ENCODE data around the gene ROM1. TPM values are rescaled to one million over a fixed set of nuclear protein-coding genes. Genes with fewer than 3 reads are reported as not detected.
"Not testable (repeated sequence)": the region's sequence is repeated elsewhere in the genome, so short reads cannot be mapped to it uniquely, and the experiment has no call there.

The ROM1 gene
- total RNA-seq, 2 experiments from 2014 or later, result 1.5 to 1.9 TPM

GRCh38 chr11:62648185-62648966, 35.3 kb downstream of the ROM1 start:
- CTCF ChIA-PET, result interaction anchor here (0.5 to 1.2 kb wide), 4 partner anchors 16 to 131 kb away, joined by 3 to 4 read pairs (median 4); partner anchors contain the start of gene TUT1
- ATAC-seq (no peak), DNase-seq (no peak)
- Mint-ChIP-seq H3K4me3 (no peak overlapping the region), H3K9me3 (ENCODE audit: low read depth) (no peaks in the 10 kb centered on the region), H3K27ac (no peak overlapping the region), H3K4me1 (peaks cover 31% of the 10 kb centered on the region), H3K36me3 (ENCODE audit: low read depth) (peaks cover 26% of the 10 kb centered on the region), H3K27me3 (no peaks in the 10 kb centered on the region)
- intact Hi-C loops (cut with DNase I, micrococcal nuclease), result no loop called here
- POLR2A ChIA-PET, result interaction anchor here (4.1 kb wide), 1 partner anchor 16 kb away, joined by 21 read pairs; the partner anchor contains the start of genes C11orf98 and CSKMT

DNA sequence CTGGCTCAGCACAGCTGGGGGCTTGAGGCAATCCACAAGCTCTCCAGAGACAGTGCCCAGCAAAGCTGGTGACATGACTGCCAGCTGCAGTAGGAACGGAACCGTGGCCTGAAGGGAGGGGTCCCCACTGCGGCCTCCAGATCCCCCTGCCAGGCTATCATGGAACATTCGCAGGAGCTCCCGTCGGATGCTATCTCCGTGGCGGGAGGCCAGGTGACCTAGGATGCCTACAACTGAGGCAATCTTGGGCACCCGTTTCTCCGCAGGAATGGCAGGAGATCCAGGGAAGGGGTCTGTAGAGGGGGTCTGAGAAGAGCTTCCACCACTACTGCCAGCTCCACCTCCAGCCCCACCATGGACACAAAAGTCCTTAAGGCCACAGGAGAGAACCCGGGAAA, 35.9 kb downstream of the ROM1 start:
- intact Hi-C loops (cut with DNase I, micrococcal nuclease), result no loop called here
- POLR2A ChIA-PET, result interaction anchor here (1.4 to 4.1 kb wide), 2 partner anchors 16 to 78 kb away, joined by 4 to 21 read pairs; partner anchors contain the start of genes C11orf98, CSKMT and HNRNPUL2

GRCh38 chr11:62649486-62649885, 36.4 kb downstream of the ROM1 start:
- POLR2A ChIA-PET, result interaction anchor here (0.6 to 4.1 kb wide), 4 partner anchors 15 to 78 kb away, joined by 3 to 21 read pairs (median 4); partner anchors contain the start of genes C11orf98, CSKMT and HNRNPUL2
- Mint-ChIP-seq H3K9me3 (ENCODE audit: low read depth) (no peaks in the 10 kb centered on the region), H3K4me1 (peaks cover 35% of the 10 kb centered on the region), H3K27ac (no peak overlapping the region), H3K27me3 (no peaks in the 10 kb centered on the region), H3K4me3 (no peak overlapping the region), H3K36me3 (ENCODE audit: low read depth) (peaks cover 20% of the 10 kb centered on the region)
- DNase-seq, result no peak
- intact Hi-C loops (cut with DNase I, micrococcal nuclease), result no loop called here
- ATAC-seq, result no peak
- CTCF ChIA-PET, result interaction anchor here (0.7 to 1.2 kb wide), 3 partner anchors 15 to 112 kb away, joined by 3 to 4 read pairs (median 3); partner anchors contain the start of genes POLR2G and TUT1

More for the DNA sequence above, 35.9 kb downstream of the ROM1 start:
- Mint-ChIP-seq H3K27me3 (no peaks in the 10 kb centered on the region), H3K36me3 (ENCODE audit: low read depth) (peaks cover 24% of the 10 kb centered on the region), H3K4me1 (peaks cover 34% of the 10 kb centered on the region), H3K9me3 (ENCODE audit: low read depth) (no peaks in the 10 kb centered on the region), H3K4me3 (no peak overlapping the region), H3K27ac (no peak overlapping the region)
- DNase-seq (no peak), ATAC-seq (no peak)
- CTCF ChIA-PET, result interaction anchor here (0.5 to 1.2 kb wide), 3 partner anchors 15 to 131 kb away, joined by 3 to 4 read pairs (median 4); partner anchors contain the start of gene TUT1

DNA sequence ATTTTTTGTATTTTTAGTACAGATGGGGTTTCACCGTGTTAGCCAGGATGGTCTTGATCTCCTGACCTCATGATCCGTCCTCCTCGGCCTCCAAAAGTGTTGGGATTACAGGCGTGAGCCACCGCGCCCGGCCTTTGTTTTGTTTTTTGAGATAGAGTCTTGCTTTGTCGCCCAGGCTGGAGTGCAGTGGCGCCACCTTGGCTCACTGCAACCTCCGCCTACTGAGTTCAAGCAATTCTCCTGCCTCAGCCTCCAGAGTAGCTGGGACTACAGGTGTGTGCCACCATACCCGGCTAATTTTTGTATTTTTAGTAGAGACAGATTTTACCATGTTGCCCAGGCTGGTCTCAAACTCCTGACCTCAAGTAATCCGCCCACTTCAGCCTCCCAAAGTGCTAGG, 37.2 kb downstream of the ROM1 start:
- Mint-ChIP-seq H3K36me3 (ENCODE audit: low read depth) (peaks cover 15% of the 10 kb centered on the region), H3K27ac (peak overlapping the region; percentile 25), H3K4me1 (peaks cover 30% of the 10 kb centered on the region)
- ATAC-seq; intact Hi-C loops (cut with DNase I, micrococcal nuclease); H3K27me3 Mint-ChIP-seq; H3K4me3 Mint-ChIP-seq; H3K9me3 Mint-ChIP-seq (ENCODE audit: low read depth); DNase-seq: not testable (repeated sequence)
- POLR2A ChIA-PET, result interaction anchor here (1.4 to 1.6 kb wide), 2 partner anchors 18 to 77 kb away, joined by 4 read pairs; partner anchors contain the start of gene HNRNPUL2
- CTCF ChIA-PET, result interaction anchor here (0.7 to 1.5 kb wide), 3 partner anchors 15 to 111 kb away, joined by 3 to 5 read pairs (median 4); partner anchors contain the start of genes B3GAT3, C11orf98, CSKMT and POLR2G

GRCh38 chr11:62652161-62653006, 39.3 kb downstream of the ROM1 start:
- no peak for ATAC-seq
- DNase-seq, result no peak
- no peaks in the 10 kb centered on the region for H3K27me3 Mint-ChIP-seq
- CTCF ChIA-PET, result interaction anchor here (0.6 to 4.0 kb wide), 5 partner anchors 12 to 61 kb away, joined by 3 to 21 read pairs (median 4); partner anchors contain the start of genes C11orf98, CSKMT, TUT1 and UQCC3
- intact Hi-C loops (cut with DNase I, micrococcal nuclease), result loop anchor here (1.0 to 2.0 kb wide), 9 partner anchors 13 to 102 kb away; partner anchors contain the start of genes C11orf98 (in 2 of the 2), CSKMT (in 2 of the 2), TUT1 (in 2 of the 2) and HNRNPUL2 (in 1 of the 2)
- POLR2A ChIA-PET, result interaction anchor here (0.6 to 2.0 kb wide), 11 partner anchors 13 to 189 kb away, joined by 3 to 27 read pairs (median 7); partner anchors contain the start of genes B3GAT3, C11orf98, CSKMT and HNRNPUL2
- peaks cover 23% of the 10 kb centered on the region for H3K4me1 Mint-ChIP-seq
- H3K27ac Mint-ChIP-seq, result peak overlapping the region; percentile 91
- H3K9me3 Mint-ChIP-seq (ENCODE audit: low read depth), result no peaks in the 10 kb centered on the region
- H3K36me3 Mint-ChIP-seq (ENCODE audit: low read depth), result peaks cover 12% of the 10 kb centered on the region
- H3K4me3 Mint-ChIP-seq, result peak overlapping the region; percentile 88

DNA sequence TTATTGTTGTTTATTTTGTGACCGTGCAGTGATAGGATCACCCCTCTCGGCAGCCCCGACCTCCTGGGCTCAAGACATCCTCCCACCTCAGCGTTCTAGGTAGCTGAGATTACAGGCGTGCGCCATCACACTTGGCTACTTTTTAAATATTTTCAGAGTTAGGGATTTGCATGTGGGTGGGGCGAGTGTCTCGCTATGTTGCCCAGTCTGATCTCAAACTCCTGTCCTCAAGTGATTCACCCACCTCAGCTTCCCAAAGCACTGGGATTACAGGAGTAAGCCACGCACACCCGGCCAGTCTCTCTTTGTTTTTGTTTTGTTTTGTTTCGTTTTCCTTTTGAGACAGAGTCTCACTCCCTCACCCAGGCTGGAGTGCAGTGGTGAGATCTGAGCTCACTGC, 41.2 kb downstream of the ROM1 start:
- Mint-ChIP-seq H3K36me3 (ENCODE audit: low read depth) (peaks cover 8% of the 10 kb centered on the region), H3K27me3 (no peaks in the 10 kb centered on the region), H3K4me3 (peak overlapping the region; percentile 44), H3K4me1 (peaks cover 21% of the 10 kb centered on the region), H3K9me3 (ENCODE audit: low read depth) (no peaks in the 10 kb centered on the region), H3K27ac (peak overlapping the region; percentile 11)
- DNase-seq, result no peak
- ATAC-seq, result no peak
- CTCF ChIA-PET, result interaction anchor here (0.7 to 4.0 kb wide), 4 partner anchors 11 to 133 kb away, joined by 3 to 21 read pairs (median 4); partner anchors contain the start of genes C11orf98, CSKMT and TMEM179B
- POLR2A ChIA-PET, result interaction anchor here (0.7 to 3.0 kb wide), 2 partner anchors 10 to 11 kb away, joined by 3 to 28 read pairs; partner anchors contain the start of genes C11orf98 and CSKMT
- intact Hi-C loops (cut with DNase I, micrococcal nuclease), result no loop called here

- ATAC-seq, result no peak
- no peak for DNase-seq
- Mint-ChIP-seq H3K27ac (no peak overlapping the region), H3K4me1 (peaks cover 12% of the 10 kb centered on the region), H3K9me3 (ENCODE audit: low read depth) (no peaks in the 10 kb centered on the region), H3K27me3 (no peaks in the 10 kb centered on the region), H3K4me3 (no peak overlapping the region), H3K36me3 (ENCODE audit: low read depth) (peaks cover 6% of the 10 kb centered on the region)
- CTCF ChIA-PET, result interaction anchor here (0.7 to 1.5 kb wide), 6 partner anchors 10 to 131 kb away, joined by 3 read pairs; partner anchors contain the start of genes LRRN4CL and TMEM179B
- intact Hi-C loops (cut with DNase I, micrococcal nuclease), result no loop called here
- POLR2A ChIA-PET, result interaction anchor here (0.7 to 3.0 kb wide), 4 partner anchors 8 to 175 kb away, joined by 3 to 28 read pairs (median 4); partner anchors contain the start of genes C11orf98, CSKMT and TUT1
These were observed 43.9 kb downstream of the ROM1 start for GRCh38 chr11:62656796-62657429.

- intact Hi-C loops (cut with DNase I, micrococcal nuclease), result loop anchor here (1.0 to 2.0 kb wide), 13 partner anchors 11 to 191 kb away; partner anchors contain the start of genes EML3 (in 2 of the 2), GANAB (in 2 of the 2), INTS5 (in 2 of the 2) and TUT1 (in 2 of the 2)
These were observed 51.5 kb downstream of the ROM1 start for GRCh38 chr11:62664405-62665074.

More at GRCh38 chr11:62664405-62665074, 51.5 kb downstream of the ROM1 start:
- ChIA-PET POLR2A (interaction anchor here (0.5 to 2.8 kb wide), 35 partner anchors 9 to 699 kb away, joined by 3 to 38 read pairs (median 7); partner anchors contain the start of genes B3GAT3, BSCL2, EEF1G and GANAB), CTCF (interaction anchor here (0.6 to 2.7 kb wide), 17 partner anchors 9 to 363 kb away, joined by 3 to 21 read pairs (median 4); partner anchors contain the start of genes BSCL2, GNG3, INTS5 and MTA2)
- Mint-ChIP-seq H3K27me3 (no peaks in the 10 kb centered on the region), H3K4me1 (peaks cover 32% of the 10 kb centered on the region), H3K4me3 (peak overlapping the region; percentile 93), H3K9me3 (ENCODE audit: low read depth) (no peaks in the 10 kb centered on the region), H3K36me3 (ENCODE audit: low read depth) (peaks cover 47% of the 10 kb centered on the region), H3K27ac (peak overlapping the region; percentile 89)
- ATAC-seq (peak; percentile 60), DNase-seq (peak; percentile 75)

Data from activated CD4-positive, alpha-beta T cell treated with anti-CD3 and anti-CD28 coated beads for 36 hours (primary cell).